HEK293 (cell line): ENCODE results near the gene PTPRN2.

Experiments
- BCL11B ChIP-seq: fragments of 450-650 bp; formaldehyde crosslinking; IDR thresholded peaks from 2 replicates; pipeline ENCODE4 v1.5.1; 2016; ENCODE audit warnings: low read depth, missing biosample characterization, missing genetic modification characterization
- KLF16 ChIP-seq: fragments of 450-650 bp; formaldehyde crosslinking; IDR thresholded peaks from 2 replicates; pipeline ENCODE4 v1.5.1; 2017; ENCODE audit warnings: missing biosample characterization, missing genetic modification characterization
- ZBTB21 ChIP-seq: fragments of 450-650 bp; formaldehyde crosslinking; IDR thresholded peaks from 2 replicates; pipeline ENCODE4 v1.5.1; 2017; ENCODE audit warnings: missing biosample characterization, missing genetic modification characterization
- ZBTB48 ChIP-seq: fragments of 450-650 bp; formaldehyde crosslinking; IDR thresholded peaks from 2 replicates; pipeline ENCODE4 v1.5.1; 2016; ENCODE audit warnings: missing biosample characterization, missing genetic modification characterization
- ZNF302 ChIP-seq: fragments of 450-650 bp; formaldehyde crosslinking; IDR thresholded peaks from 2 replicates; pipeline ENCODE4 v1.5.1; 2016; ENCODE audit warnings: missing biosample characterization, missing genetic modification characterization, low read depth
- ZNF311 ChIP-seq: fragments of 450-650 bp; formaldehyde crosslinking; IDR thresholded peaks from 2 replicates; pipeline ENCODE4 v1.5.1; 2017; ENCODE audit warnings: missing biosample characterization, missing genetic modification characterization, borderline replicate concordance
- ZNF48 ChIP-seq: fragments of 450-650 bp; formaldehyde crosslinking; IDR thresholded peaks from 2 replicates; pipeline ENCODE4 v1.5.1; 2016; ENCODE audit warnings: missing biosample characterization, missing genetic modification characterization
- ZNF623 ChIP-seq: fragments of 450-650 bp; formaldehyde crosslinking; IDR thresholded peaks from 2 replicates; pipeline ENCODE4 v1.5.1; 2016; ENCODE audit warnings: missing biosample characterization, missing genetic modification characterization
- TF ChIP-seq, protein P1 (sequence below): fragments of 450-650 bp; formaldehyde crosslinking; IDR thresholded peaks from 2 replicates; pipeline ENCODE4 v1.5.1; 2017; ENCODE audit warnings: missing biosample characterization, missing genetic modification characterization
- TF ChIP-seq, protein P2 (sequence below): fragments of 450-650 bp; formaldehyde crosslinking; IDR thresholded peaks from 2 replicates; pipeline ENCODE4 v1.5.1; 2016; ENCODE audit warnings: missing biosample characterization, missing genetic modification characterization
- TF ChIP-seq, protein P3 (sequence below): fragments of 450-650 bp; formaldehyde crosslinking; IDR thresholded peaks from 2 replicates; pipeline ENCODE4 v1.5.1; 2016; ENCODE audit warnings: missing biosample characterization, missing genetic modification characterization, low read depth

- TF ChIP-seq, protein P1, sequence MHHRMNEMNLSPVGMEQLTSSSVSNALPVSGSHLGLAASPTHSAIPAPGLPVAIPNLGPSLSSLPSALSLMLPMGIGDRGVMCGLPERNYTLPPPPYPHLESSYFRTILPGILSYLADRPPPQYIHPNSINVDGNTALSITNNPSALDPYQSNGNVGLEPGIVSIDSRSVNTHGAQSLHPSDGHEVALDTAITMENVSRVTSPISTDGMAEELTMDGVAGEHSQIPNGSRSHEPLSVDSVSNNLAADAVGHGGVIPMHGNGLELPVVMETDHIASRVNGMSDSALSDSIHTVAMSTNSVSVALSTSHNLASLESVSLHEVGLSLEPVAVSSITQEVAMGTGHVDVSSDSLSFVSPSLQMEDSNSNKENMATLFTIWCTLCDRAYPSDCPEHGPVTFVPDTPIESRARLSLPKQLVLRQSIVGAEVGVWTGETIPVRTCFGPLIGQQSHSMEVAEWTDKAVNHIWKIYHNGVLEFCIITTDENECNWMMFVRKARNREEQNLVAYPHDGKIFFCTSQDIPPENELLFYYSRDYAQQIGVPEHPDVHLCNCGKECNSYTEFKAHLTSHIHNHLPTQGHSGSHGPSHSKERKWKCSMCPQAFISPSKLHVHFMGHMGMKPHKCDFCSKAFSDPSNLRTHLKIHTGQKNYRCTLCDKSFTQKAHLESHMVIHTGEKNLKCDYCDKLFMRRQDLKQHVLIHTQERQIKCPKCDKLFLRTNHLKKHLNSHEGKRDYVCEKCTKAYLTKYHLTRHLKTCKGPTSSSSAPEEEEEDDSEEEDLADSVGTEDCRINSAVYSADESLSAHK (tag by site-specific recombination): no peak
- TF ChIP-seq KLF16 (tag by site-specific recombination) (no peak), ZNF48 (tag by site-specific recombination) (no peak), BCL11B (no peak), ZBTB48 (no peak), ZBTB21 (tag by site-specific recombination) (no peak), ZNF311 (tag by site-specific recombination) (no peak), ZNF623 (tag by site-specific recombination) (no peak), ZNF302 (tag by site-specific recombination) (no peak)
- TF ChIP-seq, protein P2, sequence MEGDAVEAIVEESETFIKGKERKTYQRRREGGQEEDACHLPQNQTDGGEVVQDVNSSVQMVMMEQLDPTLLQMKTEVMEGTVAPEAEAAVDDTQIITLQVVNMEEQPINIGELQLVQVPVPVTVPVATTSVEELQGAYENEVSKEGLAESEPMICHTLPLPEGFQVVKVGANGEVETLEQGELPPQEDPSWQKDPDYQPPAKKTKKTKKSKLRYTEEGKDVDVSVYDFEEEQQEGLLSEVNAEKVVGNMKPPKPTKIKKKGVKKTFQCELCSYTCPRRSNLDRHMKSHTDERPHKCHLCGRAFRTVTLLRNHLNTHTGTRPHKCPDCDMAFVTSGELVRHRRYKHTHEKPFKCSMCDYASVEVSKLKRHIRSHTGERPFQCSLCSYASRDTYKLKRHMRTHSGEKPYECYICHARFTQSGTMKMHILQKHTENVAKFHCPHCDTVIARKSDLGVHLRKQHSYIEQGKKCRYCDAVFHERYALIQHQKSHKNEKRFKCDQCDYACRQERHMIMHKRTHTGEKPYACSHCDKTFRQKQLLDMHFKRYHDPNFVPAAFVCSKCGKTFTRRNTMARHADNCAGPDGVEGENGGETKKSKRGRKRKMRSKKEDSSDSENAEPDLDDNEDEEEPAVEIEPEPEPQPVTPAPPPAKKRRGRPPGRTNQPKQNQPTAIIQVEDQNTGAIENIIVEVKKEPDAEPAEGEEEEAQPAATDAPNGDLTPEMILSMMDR (tag by site-specific recombination): no peak
- TF ChIP-seq, protein P3, sequence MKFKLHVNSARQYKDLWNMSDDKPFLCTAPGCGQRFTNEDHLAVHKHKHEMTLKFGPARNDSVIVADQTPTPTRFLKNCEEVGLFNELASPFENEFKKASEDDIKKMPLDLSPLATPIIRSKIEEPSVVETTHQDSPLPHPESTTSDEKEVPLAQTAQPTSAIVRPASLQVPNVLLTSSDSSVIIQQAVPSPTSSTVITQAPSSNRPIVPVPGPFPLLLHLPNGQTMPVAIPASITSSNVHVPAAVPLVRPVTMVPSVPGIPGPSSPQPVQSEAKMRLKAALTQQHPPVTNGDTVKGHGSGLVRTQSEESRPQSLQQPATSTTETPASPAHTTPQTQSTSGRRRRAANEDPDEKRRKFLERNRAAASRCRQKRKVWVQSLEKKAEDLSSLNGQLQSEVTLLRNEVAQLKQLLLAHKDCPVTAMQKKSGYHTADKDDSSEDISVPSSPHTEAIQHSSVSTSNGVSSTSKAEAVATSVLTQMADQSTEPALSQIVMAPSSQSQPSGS: no peak
These were observed 1064.7 kb downstream of the PTPRN2 start for GRCh38 chr7:157522954-157523353.
